ENCODE measurements around the gene NWD2. TPM values are rescaled to one million over a fixed set of nuclear protein-coding genes. Genes with fewer than 3 reads are reported as not detected.

NWD2 gene
- total and polyA plus RNA-seq, 9 of the 15 experiments (the other 6 are each of a cell fraction or from before 2014, with no cell fraction given), result not detected

- WGBS (ENCODE audit: insufficient coverage, low coverage, missing lambda C conversion rate), result 0% methylated on average over 1 of the region's 1 CpG
- Histone ChIP-seq H3K9me3 (replicated peaks; ENCODE audit: control insufficient read depth, insufficient read depth, low read depth, low read length) (no peaks in the 10 kb centered on the region), H3K4me2 (ENCODE audit: insufficient read depth, low read length) (no peak overlapping the region), H3K27ac (ENCODE audit: extremely low read depth, low read depth, low read length) (no peak overlapping the region), H3K4me3 (no peak overlapping the region), H3K9ac (ENCODE audit: insufficient read depth in 1 of 2, low read depth in 2 of 2, low read length in 2 of 2) (no peak overlapping the region), H3K79me2 (ENCODE audit: control insufficient read depth, insufficient read depth, low read length) (no peaks in the 10 kb centered on the region), H3K9me1 (ENCODE audit: control insufficient read depth, insufficient read depth, low read length) (no peaks in the 10 kb centered on the region), H2AFZ (ENCODE audit: low read depth, low read length) (no peak overlapping the region), H4K20me1 (replicated peaks; ENCODE audit: control insufficient read depth, insufficient read depth, low read length) (no peaks in the 10 kb centered on the region), H3K27me3 (ENCODE audit: control insufficient read depth in 2 of 2, insufficient read depth in 2 of 2, low read length in 2 of 2) (no peaks in the 10 kb centered on the region), H3K4me1 (replicated peaks in 1 of 2; ENCODE audit: control insufficient read depth in 2 of 2, insufficient read depth in 2 of 2, low read length in 2 of 2) (no peaks in the 10 kb centered on the region), H3K36me3 (ENCODE audit: control insufficient read depth, insufficient read depth, low read length) (no peaks in the 10 kb centered on the region)
- FAIRE-seq (no peak), ATAC-seq (no peak), DNase-seq (ENCODE audit: extremely low read depth in 1 of 4, low spot score in 3 of 4) (no peak)
- CTCF ChIA-PET (ENCODE audit: low intra/inter-chr PET ratio), result no interaction called here
- TF ChIP-seq ZBTB2 (IDR thresholded peaks at IDR 0.05), result no peak
- BruUV-seq (replicated peaks), result no TSS peak
- intact Hi-C loops (cut with micrococcal nuclease), result no loop called here
- in situ Hi-C loops (cut with MboI), result no loop called here
- POLR2A ChIA-PET, result no interaction called here
Observed at GRCh38 chr4:37483610-37484009, 239.1 kb downstream of the NWD2 start.

DNA sequence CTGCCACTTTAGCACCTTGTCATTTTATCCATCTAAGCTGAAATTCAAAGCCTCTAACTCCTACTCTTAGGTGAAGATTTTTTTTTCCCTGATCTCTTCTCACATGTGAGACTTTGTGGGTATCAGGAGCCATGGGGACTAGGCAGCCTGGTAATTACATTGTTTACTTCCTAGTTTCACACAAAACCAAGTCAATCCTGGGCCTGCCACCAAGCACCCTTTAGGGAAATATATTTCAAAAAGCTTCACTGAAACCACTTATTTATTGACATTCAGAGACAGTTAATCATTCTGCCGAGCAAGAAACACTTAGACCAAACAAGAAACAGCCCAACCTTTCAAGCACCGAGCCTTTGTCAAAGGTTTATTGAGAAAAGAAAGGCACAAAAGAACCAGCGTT lies 241.6 kb downstream of the NWD2 start:
- POLR2A ChIA-PET, result interaction anchor here (0.6 kb wide), 1 partner anchor 8 kb away, joined by 3 read pairs; no protein-coding TSS in a partner anchor
- TF ChIP-seq, protein P1, sequence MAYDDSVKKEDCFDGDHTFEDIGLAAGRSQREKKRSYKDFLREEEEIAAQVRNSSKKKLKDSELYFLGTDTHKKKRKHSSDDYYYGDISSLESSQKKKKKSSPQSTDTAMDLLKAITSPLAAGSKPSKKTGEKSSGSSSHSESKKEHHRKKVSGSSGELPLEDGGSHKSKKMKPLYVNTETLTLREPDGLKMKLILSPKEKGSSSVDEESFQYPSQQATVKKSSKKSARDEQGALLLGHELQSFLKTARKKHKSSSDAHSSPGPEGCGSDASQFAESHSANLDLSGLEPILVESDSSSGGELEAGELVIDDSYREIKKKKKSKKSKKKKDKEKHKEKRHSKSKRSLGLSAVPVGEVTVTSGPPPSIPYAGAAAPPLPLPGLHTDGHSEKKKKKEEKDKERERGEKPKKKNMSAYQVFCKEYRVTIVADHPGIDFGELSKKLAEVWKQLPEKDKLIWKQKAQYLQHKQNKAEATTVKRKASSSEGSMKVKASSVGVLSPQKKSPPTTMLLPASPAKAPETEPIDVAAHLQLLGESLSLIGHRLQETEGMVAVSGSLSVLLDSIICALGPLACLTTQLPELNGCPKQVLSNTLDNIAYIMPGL (CRISPR knock-in tag; IDR thresholded peaks at IDR 0.05), result no peak
- TF ChIP-seq PHF21A (IDR thresholded peaks at IDR 0.05; ENCODE audit: borderline replicate concordance, low read depth) (no peak), GABPB2 (CRISPR knock-in tag; conservative IDR thresholded peaks at IDR 0.05) (no peak), ZBTB9 (CRISPR knock-in tag; IDR thresholded peaks at IDR 0.05) (no peak), ZNF311 (CRISPR knock-in tag; IDR thresholded peaks at IDR 0.05) (no peak), ZNF431 (CRISPR knock-in tag; IDR thresholded peaks at IDR 0.05) (no peak), ZNF174 (CRISPR knock-in tag; IDR thresholded peaks at IDR 0.05) (no peak), SMARCA5 (IDR thresholded peaks at IDR 0.05) (no peak), STAT5A (IDR thresholded peaks at IDR 0.05; ENCODE audit: borderline replicate concordance, low read length) (no peak), EGR1 (conservative IDR thresholded peaks at IDR 0.05) (no peak), ZNF436 (CRISPR knock-in tag; IDR thresholded peaks at IDR 0.05) (no peak), NFE2L1 (tag; IDR thresholded peaks at IDR 0.05; ENCODE audit: borderline replicate concordance, low read depth) (no peak)

More for the DNA sequence above, 241.6 kb downstream of the NWD2 start:
- H3K4me1 ChIP-seq (replicated peaks in 1 of 2; ENCODE audit: control insufficient read depth in 2 of 2, insufficient read depth in 2 of 2, low read length in 2 of 2), result no peaks in the 10 kb centered on the region
- no peak overlapping the region for H2AFZ ChIP-seq (ENCODE audit: low read depth, low read length)
- no peaks in the 10 kb centered on the region for H3K79me2 ChIP-seq (ENCODE audit: control insufficient read depth, insufficient read depth, low read length)
- no peak overlapping the region for H3K9ac ChIP-seq (ENCODE audit: insufficient read depth in 1 of 2, low read depth in 2 of 2, low read length in 2 of 2)
- 0% methylated on average over 3 of the region's 3 CpGs for WGBS (ENCODE audit: insufficient coverage, low coverage, missing lambda C conversion rate)
- no peaks in the 10 kb centered on the region for H3K36me3 ChIP-seq (ENCODE audit: control insufficient read depth, insufficient read depth, low read length)
- FAIRE-seq (no peak), DNase-seq (ENCODE audit: extremely low read depth in 1 of 4, low spot score in 3 of 4) (no peak), ATAC-seq (no peak)
- in situ Hi-C loops (cut with MboI) (no loop called here), intact Hi-C loops (cut with micrococcal nuclease) (no loop called here)
- no peaks in the 10 kb centered on the region for H3K9me1 ChIP-seq (ENCODE audit: control insufficient read depth, insufficient read depth, low read length)
- no peaks in the 10 kb centered on the region for H3K27me3 ChIP-seq (ENCODE audit: control insufficient read depth in 2 of 2, insufficient read depth in 2 of 2, low read length in 2 of 2)
- no TSS peak for BruUV-seq (replicated peaks)
- CTCF ChIA-PET (ENCODE audit: low intra/inter-chr PET ratio), result no interaction called here
- H3K4me3 ChIP-seq, result no peak overlapping the region
- H4K20me1 ChIP-seq (replicated peaks; ENCODE audit: control insufficient read depth, insufficient read depth, low read length), result no peaks in the 10 kb centered on the region
- H3K9me3 ChIP-seq (replicated peaks; ENCODE audit: control insufficient read depth, insufficient read depth, low read depth, low read length), result no peaks in the 10 kb centered on the region
- no peak overlapping the region for H3K4me2 ChIP-seq (ENCODE audit: insufficient read depth, low read length)
- no peak overlapping the region for H3K27ac ChIP-seq (ENCODE audit: extremely low read depth, low read depth, low read length)
